Measurements from ENCODE around the gene TEX11. TPM values are rescaled to one million over a fixed set of nuclear protein-coding genes. Genes with fewer than 3 reads are reported as not detected.

TEX11 gene
- total and polyA plus RNA-seq, 9 of the 15 experiments (the other 6 are each of a cell fraction or from before 2014, with no cell fraction given), result 0.27 to 1.1 (median 0.45) TPM

GRCh38 chrX:70922774-70923473, 14.4 kb upstream of the TEX11 start:
- FAIRE-seq, result no peak
- DNase-seq (ENCODE audit: extremely low read depth in 1 of 4, low spot score in 3 of 4), result no peak
- 0% methylated on average over 5 of the region's 5 CpGs for WGBS (ENCODE audit: insufficient coverage, low coverage, missing lambda C conversion rate)

More at GRCh38 chrX:70922774-70923473, 14.4 kb upstream of the TEX11 start:
- Histone ChIP-seq H3K4me2 (ENCODE audit: insufficient read depth, low read length) (no peak overlapping the region), H3K27me3 (ENCODE audit: control insufficient read depth in 2 of 2, insufficient read depth in 2 of 2, low read length in 2 of 2) (peaks cover 0 to 21% of the 10 kb centered on the region in 2 experiments; a peak in 3 of 5 replicates), H2AFZ (ENCODE audit: low read depth, low read length) (no peak overlapping the region), H3K9me1 (ENCODE audit: control insufficient read depth, insufficient read depth, low read length) (no peaks in the 10 kb centered on the region), H3K9me3 (replicated peaks; ENCODE audit: control insufficient read depth, insufficient read depth, low read depth, low read length) (no peaks in the 10 kb centered on the region), H3K9ac (ENCODE audit: insufficient read depth in 1 of 2, low read depth in 2 of 2, low read length in 2 of 2) (no peak overlapping the region), H3K4me3 (no peak overlapping the region), H3K4me1 (replicated peaks in 1 of 2; ENCODE audit: control insufficient read depth in 2 of 2, insufficient read depth in 2 of 2, low read length in 2 of 2) (no peaks in the 10 kb centered on the region), H3K36me3 (ENCODE audit: control insufficient read depth, insufficient read depth, low read length) (no peaks in the 10 kb centered on the region), H3K79me2 (ENCODE audit: control insufficient read depth, insufficient read depth, low read length) (no peaks in the 10 kb centered on the region), H3K27ac (ENCODE audit: extremely low read depth, low read depth, low read length) (no peak overlapping the region), H4K20me1 (replicated peaks; ENCODE audit: control insufficient read depth, insufficient read depth, low read length) (no peaks in the 10 kb centered on the region)
- no peak for ATAC-seq
- CTCF ChIA-PET (ENCODE audit: low intra/inter-chr PET ratio), result no interaction called here
- intact Hi-C loops (cut with micrococcal nuclease), result no loop called here
- BruUV-seq (replicated peaks), result no TSS peak
- in situ Hi-C loops (cut with MboI), result no loop called here
- POLR2A ChIA-PET, result no interaction called here
- TF ChIP-seq ZMIZ1 (IDR thresholded peaks at IDR 0.05; ENCODE audit: low read depth in 2 of 2, low read length in 2 of 2), result no peak
- TF ChIP-seq ZNF316 (IDR thresholded peaks at IDR 0.05), result peak; percentile 75
- TF ChIP-seq NELFE (IDR thresholded peaks at IDR 0.05; ENCODE audit: insufficient read depth, insufficient read length), result no peak
- peak; percentile 41; the same call in 1 of the 2 replicates for TF ChIP-seq MAFK (IDR thresholded peaks at IDR 0.05; ENCODE audit: low read length)
- TF ChIP-seq SAFB2 (IDR thresholded peaks at IDR 0.05; ENCODE audit: borderline replicate concordance, low read depth, low read length, severe bottlenecking), result no peak
- TF ChIP-seq ZNF583 (CRISPR knock-in tag; IDR thresholded peaks at IDR 0.05), result no peak
- no peak for TF ChIP-seq ZFP30 (CRISPR knock-in tag; IDR thresholded peaks at IDR 0.05; ENCODE audit: borderline replicate concordance)
- 0 out of 2 replicates have a peak, but pooled peaks have one; percentile 36 for TF ChIP-seq MAFG (tag; conservative IDR thresholded peaks at IDR 0.05)
- TF ChIP-seq MAFF (IDR thresholded peaks at IDR 0.05; ENCODE audit: low read length), result peak; percentile 21; the same call in 1 of the 2 replicates
- no peak for TF ChIP-seq KAT7 (CRISPR knock-in tag; IDR thresholded peaks at IDR 0.05; ENCODE audit: borderline replicate concordance)
- no peak for TF ChIP-seq TARDBP (IDR thresholded peaks at IDR 0.05)
- no peak for TF ChIP-seq HNRNPH1 (optimal IDR thresholded peaks at IDR 0.05; ENCODE audit: low read depth, low read length)
- peak; percentile 57; the same call in 1 of the 2 replicates for TF ChIP-seq C11orf30 (IDR thresholded peaks at IDR 0.05; ENCODE audit: low read depth)

Measured in K562 (cell line).